ENCODE results near the gene CDC27. TPM values are rescaled to one million over a fixed set of nuclear protein-coding genes. Genes with fewer than 3 reads are reported as not detected.
"Not testable (repeated sequence)": the region's sequence is repeated elsewhere in the genome, so short reads cannot be mapped to it uniquely, and the experiment has no call there.

The CDC27 gene
- total RNA-seq, 1 donor from 2014 or later = 80.3 TPM

DNA sequence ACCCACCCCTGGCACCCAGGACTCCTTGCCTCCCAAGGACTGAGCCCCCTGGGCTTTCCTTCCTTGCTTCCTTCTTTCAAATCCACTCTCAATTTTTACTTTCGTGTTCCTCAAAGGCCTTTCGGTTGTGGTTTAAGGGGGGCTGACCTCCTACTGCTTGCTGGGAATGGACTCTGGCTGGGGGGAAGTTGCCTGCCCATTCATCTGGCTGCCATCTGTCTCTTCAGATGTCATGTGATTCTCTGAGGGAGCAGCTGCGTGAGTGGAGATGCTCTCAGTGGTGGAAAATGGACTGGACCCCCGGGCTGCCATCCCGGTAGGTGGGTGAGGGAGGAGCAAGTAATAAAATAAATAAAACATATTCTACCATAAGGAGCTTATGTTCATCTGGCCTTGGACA, 116.2 kb downstream of the CDC27 start:
- no peak for DNase-seq (ENCODE audit: low spot score)

DNA sequence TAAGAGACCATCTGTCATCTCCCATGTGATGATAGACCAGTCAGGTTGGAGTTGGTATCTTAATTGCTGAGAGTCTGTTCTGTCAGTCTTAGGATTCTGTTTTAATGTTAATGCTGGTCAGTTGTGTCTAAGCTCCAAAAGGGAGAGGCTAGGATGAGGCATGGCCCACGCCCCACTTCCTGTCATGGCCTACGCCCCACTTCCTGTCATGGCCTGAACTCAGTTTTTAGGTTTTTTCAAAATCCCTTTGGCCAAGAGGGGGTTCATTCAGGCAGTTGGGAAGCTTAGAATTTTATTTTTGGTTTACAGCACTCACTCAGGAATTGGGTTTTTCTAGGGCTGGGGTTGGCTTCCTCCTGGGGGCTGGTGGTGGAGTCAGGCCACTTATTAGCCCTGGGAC, 117.9 kb downstream of the CDC27 start:
- DNase-seq (ENCODE audit: low spot score) = not testable (repeated sequence)

DNA sequence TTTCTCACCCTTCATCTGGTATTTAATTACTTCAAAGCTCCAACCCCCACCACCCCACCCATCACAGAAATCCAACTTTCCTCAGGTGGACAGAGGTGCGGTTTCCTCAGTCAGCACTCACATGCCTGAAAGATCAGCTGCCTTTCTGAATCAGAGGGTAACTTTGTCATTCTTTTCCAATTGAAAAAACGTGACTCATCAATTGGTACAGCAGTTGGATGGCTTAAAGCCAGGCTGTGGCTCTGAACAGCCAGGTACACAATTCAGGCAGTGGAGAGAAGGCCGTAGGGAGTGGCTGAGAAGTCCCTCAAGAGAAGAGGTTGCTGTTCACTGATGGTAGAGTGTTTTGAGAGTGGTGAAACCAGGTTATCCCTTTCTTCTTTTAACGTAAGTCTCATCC, 118.8 kb downstream of the CDC27 start:
- not testable (repeated sequence) for DNase-seq (ENCODE audit: low spot score)

Other genes starting within 250 kb of the CDC27 start
- not detected for gene RPRML, start 210.0 kb downstream of the CDC27 start, total RNA-seq
- not detected for gene MYL4, start 20.1 kb upstream of the CDC27 start, total RNA-seq
- 13.2 TPM for gene ITGB3, start 64.5 kb upstream of the CDC27 start, total RNA-seq
- 15.4 TPM for gene EFCAB13, start 134.7 kb upstream of the CDC27 start, total RNA-seq